T-helper 17 cell (primary cell): Measurements from ENCODE around the gene AIRE. TPM values are rescaled to one million over a fixed set of nuclear protein-coding genes. Genes with fewer than 3 reads are reported as not detected.

ENCODE experiments used
- ATAC-seq: fragments of 150-1000 bp; cut with Tn5 transposase; 2 replicates; pipeline ENCODE4 v1.10.0; 2021; ENCODE audit warnings: mild to moderate bottlenecking, moderate library complexity
- DNase-seq, 3 donors: peaks; one replicate each; pipeline versions ENCODE4 v3.0.0 to v3.0.0-alpha.2; 2020 to 2021
- H3K9me3 ChIP-seq: one replicate; pipeline ENCODE4 v1.7.0; 2013; ENCODE audit warnings: low read length, mild to moderate bottlenecking; ENCODE audit not compliant: control insufficient read depth, poor library complexity, severe bottlenecking
- H3K27ac Mint-ChIP-seq: one replicate; pipeline ENCODE4 v1.8.0; 2022; ENCODE audit warnings: mild to moderate bottlenecking, moderate library complexity, mixed read lengths
- H3K27me3 Mint-ChIP-seq: one replicate; pipeline ENCODE4 v1.8.0; 2022; ENCODE audit warnings: mixed read lengths
- H3K36me3 Mint-ChIP-seq: one replicate; pipeline ENCODE4 v1.8.0; 2022; ENCODE audit warnings: low read depth, mixed read lengths
- H3K4me1 Mint-ChIP-seq: one replicate; pipeline ENCODE4 v1.8.0; 2022; ENCODE audit warnings: mild to moderate bottlenecking, mixed read lengths
- H3K4me3 Mint-ChIP-seq: one replicate; pipeline ENCODE4 v1.8.0; 2022; ENCODE audit warnings: mild to moderate bottlenecking, moderate library complexity, mixed read lengths
- total RNA-seq, 4 donors: library from RNA in 2 of 4; stranded (reverse) in 2 of 4; gene quantifications; one replicate each; pipeline ENCODE4 v1.2.3 and lab custom pipeline; 2022 to 2026

The AIRE gene
- total RNA-seq, 2 donors from 2014 or later: 1.4 to 3.4 TPM

GRCh38 chr21:44330698-44331097, 45.0 kb downstream of the AIRE start:
- H3K9me3 ChIP-seq: no peaks in the 10 kb centered on the region
- no peak for DNase-seq
- no peaks in the 10 kb centered on the region for H3K36me3 Mint-ChIP-seq
- peaks cover 5% of the 10 kb centered on the region for H3K4me1 Mint-ChIP-seq
- no peak overlapping the region for H3K27ac Mint-ChIP-seq
- H3K4me3 Mint-ChIP-seq: no peak overlapping the region
- no peak for ATAC-seq
- H3K27me3 Mint-ChIP-seq: no peaks in the 10 kb centered on the region

DNA sequence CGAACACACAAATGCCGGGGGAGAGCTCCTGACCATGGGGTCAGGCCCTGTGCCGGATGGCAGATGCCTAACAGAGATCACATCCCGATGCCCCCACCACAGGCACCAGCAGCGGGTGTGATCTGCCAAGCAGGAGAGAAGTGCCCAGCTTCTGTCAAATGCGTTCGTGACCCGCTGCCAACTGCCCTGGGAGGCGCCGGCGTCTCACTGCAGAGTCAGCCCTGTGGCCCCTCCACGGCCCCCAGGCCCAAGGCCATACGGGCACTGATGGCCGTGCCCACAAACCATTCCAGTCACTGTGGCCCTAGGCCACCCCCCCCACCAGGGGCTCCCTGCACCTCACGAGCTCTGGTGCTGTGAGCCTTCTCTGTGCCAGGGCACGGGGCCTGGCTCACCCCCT, 45.5 kb downstream of the AIRE start:
- H3K4me1 Mint-ChIP-seq: peaks cover 5% of the 10 kb centered on the region
- no peak overlapping the region for H3K4me3 Mint-ChIP-seq
- DNase-seq (no peak), ATAC-seq (no peak)
- no peaks in the 10 kb centered on the region for H3K9me3 ChIP-seq
- no peak overlapping the region for H3K27ac Mint-ChIP-seq
- no peaks in the 10 kb centered on the region for H3K36me3 Mint-ChIP-seq
- H3K27me3 Mint-ChIP-seq: no peaks in the 10 kb centered on the region

DNA sequence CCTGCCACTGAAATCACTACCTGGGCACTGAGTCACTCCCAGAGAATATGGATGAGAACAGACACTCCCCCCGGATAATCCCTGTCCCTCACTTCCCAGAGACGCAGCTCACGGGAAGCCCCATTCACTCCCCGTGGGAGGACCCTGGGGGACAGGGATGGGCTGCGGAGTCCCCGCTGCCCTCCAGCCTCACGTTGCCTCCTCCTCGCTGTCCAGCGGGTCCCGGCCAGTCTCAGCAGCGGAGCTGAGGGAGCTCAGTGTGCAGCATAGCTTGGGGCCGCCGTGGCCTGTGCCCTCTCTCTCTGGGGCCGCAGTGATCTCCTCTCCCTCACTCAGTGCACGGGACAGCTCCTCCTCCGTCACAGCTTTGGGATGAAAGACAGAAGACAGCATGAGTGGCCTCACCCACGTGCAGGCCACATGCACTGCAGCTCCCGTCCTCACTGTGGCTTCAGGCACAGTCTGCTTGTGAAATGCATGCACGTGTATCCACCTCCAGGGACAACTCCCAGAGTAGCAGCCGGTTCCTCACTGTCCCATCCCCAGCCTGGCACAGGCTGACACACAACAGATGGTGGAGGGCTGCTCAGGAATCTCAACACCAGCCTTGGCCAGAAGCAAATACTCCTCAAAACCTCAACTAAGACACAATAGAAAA, 46.1 kb downstream of the AIRE start:
- no peak for ATAC-seq
- H3K9me3 ChIP-seq: no peaks in the 10 kb centered on the region
- Mint-ChIP-seq H3K27ac (no peak overlapping the region), H3K27me3 (no peaks in the 10 kb centered on the region), H3K36me3 (no peaks in the 10 kb centered on the region), H3K4me3 (no peak overlapping the region), H3K4me1 (peaks cover 5% of the 10 kb centered on the region)
- no peak for DNase-seq

- no peak for ATAC-seq
- H3K4me3 Mint-ChIP-seq: no peak overlapping the region
Observed at GRCh38 chr21:44332383-44332782, 46.7 kb downstream of the AIRE start.

DNA sequence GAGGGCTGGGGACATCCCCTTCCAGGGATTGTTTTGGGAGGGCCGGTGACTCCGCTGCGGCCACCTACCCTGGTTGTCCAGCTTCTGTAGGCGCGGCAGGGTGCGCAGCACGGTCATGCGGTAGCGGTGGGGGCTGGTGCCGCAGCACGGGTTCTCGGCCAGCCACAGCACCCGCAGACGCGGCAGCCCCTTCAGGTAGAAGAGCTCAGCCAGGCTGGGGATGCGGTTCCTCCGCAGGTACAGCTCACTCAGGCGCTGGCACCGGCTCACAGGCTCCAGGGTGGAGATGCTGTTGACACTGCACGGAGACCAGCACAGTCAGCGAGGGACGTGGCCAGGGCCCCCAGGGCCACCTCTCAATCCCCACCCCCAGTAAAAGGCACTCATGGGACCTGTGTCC, 47.3 kb downstream of the AIRE start:
- ATAC-seq (no peak), DNase-seq (no peak)
- no peaks in the 10 kb centered on the region for H3K27me3 Mint-ChIP-seq
- peaks cover 5% of the 10 kb centered on the region for H3K4me1 Mint-ChIP-seq
- no peak overlapping the region for H3K27ac Mint-ChIP-seq
- H3K9me3 ChIP-seq: no peaks in the 10 kb centered on the region
- H3K4me3 Mint-ChIP-seq: no peak overlapping the region
- no peaks in the 10 kb centered on the region for H3K36me3 Mint-ChIP-seq

More at GRCh38 chr21:44332383-44332782, 46.7 kb downstream of the AIRE start:
- Mint-ChIP-seq H3K27me3 (no peaks in the 10 kb centered on the region), H3K4me1 (peaks cover 5% of the 10 kb centered on the region), H3K36me3 (no peaks in the 10 kb centered on the region), H3K27ac (no peak overlapping the region)
- no peaks in the 10 kb centered on the region for H3K9me3 ChIP-seq
- no peak for DNase-seq

DNA sequence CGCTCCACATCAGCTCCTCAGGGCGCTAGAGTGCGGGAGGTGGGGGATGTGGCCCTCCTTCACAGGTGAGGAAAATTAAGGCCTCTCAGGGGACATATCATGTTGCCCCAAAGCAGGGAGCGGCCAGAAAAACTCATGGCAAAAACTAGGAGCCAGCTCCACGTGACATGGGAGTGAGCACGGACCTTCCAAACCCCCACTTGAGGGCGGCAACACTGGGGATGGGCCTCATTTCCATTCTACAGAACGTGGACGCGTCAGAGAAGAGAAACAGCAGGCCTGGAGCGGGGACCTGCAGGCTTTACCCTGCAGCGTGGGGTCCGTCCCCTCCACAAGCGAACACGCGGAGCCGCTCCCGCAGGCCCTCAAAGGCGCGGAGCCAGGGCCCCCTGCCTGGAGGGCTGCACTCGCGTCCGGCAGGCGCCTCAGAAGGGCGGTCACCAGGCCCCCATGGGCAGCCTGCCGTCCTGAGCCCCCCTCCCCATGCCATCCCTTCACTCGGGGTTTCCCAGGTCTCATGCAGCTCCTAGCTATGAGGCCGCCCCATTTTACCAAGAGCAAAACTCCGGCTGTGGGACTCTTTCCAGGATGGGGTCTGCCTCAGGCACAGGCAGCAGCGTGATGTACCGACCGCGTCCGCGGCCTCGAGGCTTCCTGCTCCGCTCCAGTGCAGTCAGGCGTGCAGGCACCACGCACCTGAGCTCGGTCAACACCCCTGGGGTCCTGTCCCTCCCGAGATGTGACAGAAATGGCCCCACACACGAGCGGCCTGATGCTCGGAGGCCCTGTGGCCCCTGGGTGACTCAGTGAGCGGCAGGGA, 48.0 kb downstream of the AIRE start:
- Mint-ChIP-seq H3K4me1 (peaks cover 2% of the 10 kb centered on the region), H3K4me3 (no peak overlapping the region), H3K27me3 (no peaks in the 10 kb centered on the region), H3K36me3 (no peaks in the 10 kb centered on the region), H3K27ac (no peak overlapping the region)
- DNase-seq: no peak
- no peaks in the 10 kb centered on the region for H3K9me3 ChIP-seq
- ATAC-seq: no peak

GRCh38 chr21:44334329-44335030, 48.8 kb downstream of the AIRE start:
- H3K9me3 ChIP-seq: no peaks in the 10 kb centered on the region
- no peaks in the 10 kb centered on the region for H3K27me3 Mint-ChIP-seq
- no peak overlapping the region for H3K4me3 Mint-ChIP-seq
- H3K4me1 Mint-ChIP-seq: peaks cover 1% of the 10 kb centered on the region
- ATAC-seq (no peak), DNase-seq (no peak)
- H3K36me3 Mint-ChIP-seq: no peaks in the 10 kb centered on the region
- H3K27ac Mint-ChIP-seq: no peak overlapping the region

DNA sequence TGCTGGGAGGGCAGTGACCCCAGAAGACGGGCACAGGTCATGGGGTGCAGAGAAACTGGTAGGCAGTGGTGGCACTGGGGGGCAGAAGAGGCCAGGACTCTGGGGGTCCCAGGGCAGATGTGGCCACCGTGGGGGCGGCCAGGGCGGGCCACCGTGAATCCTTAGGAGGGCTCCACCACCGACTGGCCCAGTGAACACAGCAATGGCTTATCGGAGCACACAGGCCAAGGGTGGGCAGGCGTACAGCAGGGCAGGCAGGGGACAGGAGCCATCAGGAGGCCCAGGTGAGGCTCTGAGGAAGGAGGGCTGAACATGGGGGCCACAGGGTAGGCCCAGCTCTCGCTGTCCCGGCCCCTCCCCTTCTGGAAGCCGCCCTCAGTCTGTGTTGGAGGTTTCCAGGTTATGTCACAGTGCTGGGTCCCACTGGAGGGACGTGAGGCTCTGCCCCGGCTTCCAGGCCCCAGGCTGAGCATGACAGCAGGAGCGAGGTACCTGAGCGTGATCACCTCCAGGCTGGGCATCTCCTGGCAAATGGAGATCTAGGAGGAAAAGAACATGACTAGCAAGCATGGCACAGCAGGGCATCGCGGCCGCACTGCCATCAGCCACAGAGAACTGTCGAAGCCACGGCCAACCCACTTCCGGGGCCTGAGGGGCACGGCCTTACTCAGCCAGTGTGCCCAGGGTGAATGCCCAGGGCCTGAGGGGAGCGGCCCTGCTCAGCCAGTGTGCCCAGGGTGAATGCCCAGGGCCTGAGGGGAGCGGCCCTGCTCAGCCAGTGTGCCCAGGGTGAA, 49.8 kb downstream of the AIRE start:
- Mint-ChIP-seq H3K4me3 (no peak overlapping the region), H3K4me1 (peaks cover 7% of the 10 kb centered on the region), H3K36me3 (no peaks in the 10 kb centered on the region), H3K27me3 (no peaks in the 10 kb centered on the region), H3K27ac (no peak overlapping the region)
- ATAC-seq (no peak), DNase-seq (peak in 1 of 3 donors; percentile 7)
- H3K9me3 ChIP-seq: no peaks in the 10 kb centered on the region

GRCh38 chr21:44337449-44337848, 51.8 kb downstream of the AIRE start:
- H3K27ac Mint-ChIP-seq: peak overlapping the region; percentile 39
- no peak for ATAC-seq
- H3K36me3 Mint-ChIP-seq: no peaks in the 10 kb centered on the region
- H3K4me1 Mint-ChIP-seq: peaks cover 9% of the 10 kb centered on the region
- H3K4me3 Mint-ChIP-seq: peak overlapping the region; percentile 53
- no peaks in the 10 kb centered on the region for H3K9me3 ChIP-seq
- no peaks in the 10 kb centered on the region for H3K27me3 Mint-ChIP-seq
- DNase-seq: no peak

- H3K27ac Mint-ChIP-seq: peak overlapping the region; percentile 39
- peaks cover 9% of the 10 kb centered on the region for H3K4me1 Mint-ChIP-seq
- peak; percentile 3 for ATAC-seq
- DNase-seq: peak; percentile 25 to 55 (median 48)
- no peaks in the 10 kb centered on the region for H3K27me3 Mint-ChIP-seq
- peak overlapping the region; percentile 53 for H3K4me3 Mint-ChIP-seq
- no peaks in the 10 kb centered on the region for H3K36me3 Mint-ChIP-seq
- no peaks in the 10 kb centered on the region for H3K9me3 ChIP-seq
Observed at GRCh38 chr21:44337941-44338895, 52.5 kb downstream of the AIRE start.

GRCh38 chr21:44338971-44339910, 53.6 kb downstream of the AIRE start, which contains the start of gene CFAP410:
Gene CFAP410 (minus strand): TSS chr21:44339390. CDS start chr21:44339194, 196 bp downstream.
- H3K9me3 ChIP-seq: no peaks in the 10 kb centered on the region
- H3K4me1 Mint-ChIP-seq: peaks cover 9% of the 10 kb centered on the region
- H3K27ac Mint-ChIP-seq: peak within 1 kb of the TSS; percentile 96
- no peaks in the 10 kb centered on the region for H3K36me3 Mint-ChIP-seq
- H3K27me3 Mint-ChIP-seq: no peaks in the 10 kb centered on the region
- H3K4me3 Mint-ChIP-seq: peak within 1 kb of the TSS; percentile 95
- ATAC-seq (peak; percentile 90), DNase-seq (peak; percentile 92 to 94 (median 93))
